ENCODE measurements around the gene FUT8.

The FUT8 gene

DNA sequence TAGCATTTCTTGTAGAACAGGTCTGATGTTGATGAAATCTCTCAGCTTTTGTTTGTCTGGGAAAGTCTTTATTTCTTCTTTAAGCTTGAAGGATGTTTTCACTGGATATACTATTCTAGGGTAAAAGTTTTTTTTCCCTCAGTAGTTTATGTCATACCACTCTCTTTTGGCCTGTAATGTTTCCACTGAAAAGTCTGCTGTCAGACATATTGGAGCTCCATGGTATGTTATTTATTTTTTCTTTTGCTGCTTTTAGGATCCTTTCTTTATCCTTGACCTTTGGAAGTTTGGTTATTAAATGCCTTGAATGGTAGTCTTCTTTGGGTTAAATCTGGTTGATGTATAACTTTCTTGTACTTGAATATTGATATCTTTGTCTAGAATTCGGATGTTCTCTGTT is 306.1 kb downstream of the FUT8 start:
- DNase-seq: no peak

DNA sequence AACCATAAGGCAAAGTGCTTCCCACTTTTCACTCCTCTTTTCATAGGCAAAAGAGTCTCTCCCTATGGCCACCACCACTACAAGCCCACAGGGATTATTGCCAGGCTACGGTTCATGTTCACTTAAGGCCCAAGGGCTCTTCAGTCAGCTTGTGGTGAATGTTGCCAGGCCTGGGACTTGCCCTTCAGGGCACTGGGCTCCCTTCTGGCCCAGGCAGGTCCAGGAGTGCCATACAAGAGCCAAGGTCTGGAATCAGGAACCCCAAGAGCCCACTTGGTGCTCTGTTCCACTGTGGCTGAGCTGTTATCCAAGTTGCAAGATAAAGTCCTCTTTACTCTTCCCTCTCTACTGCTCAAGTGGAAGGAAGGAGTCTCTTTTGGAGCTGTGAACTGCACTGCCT is 307.6 kb downstream of the FUT8 start:
- no peak for DNase-seq

DNA sequence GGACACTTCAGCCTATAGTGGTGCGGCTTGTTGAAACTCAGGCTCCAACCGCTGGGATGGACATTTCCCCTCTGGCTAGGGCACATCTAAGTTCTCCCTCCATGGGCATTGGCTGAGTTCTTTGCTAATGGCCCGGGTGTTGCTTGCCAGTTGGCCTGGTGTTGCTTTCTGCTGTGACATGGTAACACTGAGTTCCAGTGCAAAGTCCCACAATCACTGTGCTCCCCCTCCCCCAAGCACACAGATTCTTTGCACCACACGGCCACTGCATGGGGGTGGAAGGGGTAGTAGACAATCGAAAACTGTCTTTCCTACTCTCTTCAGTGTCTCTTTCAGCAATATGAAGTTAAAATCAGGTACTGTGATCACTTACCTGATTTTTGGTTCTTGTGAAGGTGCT is 308.2 kb downstream of the FUT8 start:
- DNase-seq: no peak

- DNase-seq: no peak
These were observed 310.8 kb downstream of the FUT8 start for GRCh38 chr14:65723348-65723747.

- DNase-seq: no peak
These were observed 316.1 kb downstream of the FUT8 start for GRCh38 chr14:65728604-65729003.

DNA sequence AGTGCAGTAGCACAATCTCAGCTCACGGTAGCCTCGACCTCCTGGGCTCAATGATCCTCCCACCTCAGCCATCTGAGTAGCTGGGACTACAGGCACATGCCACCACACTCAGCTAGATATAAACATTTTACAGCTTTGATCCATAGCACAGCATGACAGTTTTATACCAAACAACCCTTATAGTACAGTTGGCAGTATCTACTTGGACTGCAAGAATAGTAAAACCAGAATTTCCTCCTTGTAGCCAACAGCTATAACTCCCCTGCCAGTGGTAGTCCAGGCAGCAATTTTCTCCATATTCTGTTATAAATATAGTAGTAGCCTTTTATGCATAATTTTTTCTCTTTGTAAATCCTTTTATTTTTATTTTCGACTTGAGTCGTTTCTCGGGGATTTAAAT is 317.0 kb downstream of the FUT8 start:
- no peak for DNase-seq

DNA sequence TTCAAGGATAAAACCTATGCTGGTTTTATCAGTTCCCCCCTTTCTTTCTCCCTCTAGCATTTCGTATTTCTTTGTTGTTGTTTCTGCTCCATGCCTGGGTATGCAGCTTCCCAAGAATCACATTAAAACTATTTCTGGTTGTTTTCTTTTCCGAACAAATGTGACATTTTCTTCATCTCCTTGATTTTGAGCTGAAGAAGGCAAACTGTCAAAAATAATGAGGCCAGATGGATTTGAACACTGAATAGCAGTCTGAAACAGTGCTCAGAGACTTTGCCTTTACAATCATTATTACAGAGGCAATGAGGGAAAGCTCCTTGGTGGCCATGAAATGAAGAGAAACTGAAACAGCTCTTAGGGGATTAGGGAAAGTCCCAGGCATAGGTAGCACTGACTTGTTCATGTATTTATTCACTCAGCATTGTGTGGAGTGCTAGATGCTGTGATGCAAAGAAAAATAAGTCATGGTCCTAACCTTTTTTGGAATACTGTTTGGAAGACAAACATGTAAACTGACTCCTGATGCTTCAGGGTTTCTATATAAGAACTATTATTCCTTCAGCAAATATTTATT is 319.5 kb downstream of the FUT8 start:
- DNase-seq: no peak

DNA sequence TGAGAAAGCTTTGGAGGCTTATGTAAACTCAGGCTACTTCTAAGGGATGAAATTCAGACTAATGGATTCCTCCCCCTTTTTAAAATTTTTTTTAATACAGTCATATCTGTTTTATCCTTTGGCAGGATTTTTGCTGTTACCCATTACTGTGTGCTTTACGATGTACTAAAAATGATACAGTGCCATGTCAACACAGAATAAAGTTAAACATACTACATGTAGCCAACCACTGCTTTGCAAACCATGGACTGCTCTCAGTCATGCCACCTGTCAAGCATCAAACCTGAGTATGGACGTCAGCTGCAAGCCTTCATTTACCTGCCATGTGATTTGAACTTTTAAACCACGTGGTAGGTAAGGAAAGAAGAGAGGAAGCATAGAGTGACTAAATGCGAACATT is 325.8 kb downstream of the FUT8 start:
- no peak for DNase-seq

GRCh38 chr14:65745396-65746190 is 333.1 kb downstream of the FUT8 start:
- no peak for DNase-seq

GRCh38 chr14:65748796-65749195 is 336.3 kb downstream of the FUT8 start:
- no peak for DNase-seq

DNA sequence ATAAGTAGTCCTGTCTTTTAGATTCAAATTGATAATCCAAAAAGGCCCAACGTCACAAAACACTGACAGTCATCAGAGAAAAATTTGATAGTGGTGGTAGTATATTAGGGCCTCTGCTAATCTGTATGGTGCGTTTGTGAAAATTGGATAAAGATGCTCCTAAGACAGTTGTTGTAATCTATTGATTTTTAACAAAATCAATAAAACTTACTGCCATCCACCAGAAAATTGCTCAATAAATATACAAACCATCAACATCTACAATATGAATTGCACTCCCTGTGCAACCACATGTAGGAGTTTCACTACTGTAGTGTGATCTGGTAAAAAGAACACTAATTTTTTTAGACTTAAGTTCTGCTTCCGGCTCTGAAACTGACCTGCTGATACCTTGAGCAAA is 336.8 kb downstream of the FUT8 start:
- DNase-seq: no peak

DNA sequence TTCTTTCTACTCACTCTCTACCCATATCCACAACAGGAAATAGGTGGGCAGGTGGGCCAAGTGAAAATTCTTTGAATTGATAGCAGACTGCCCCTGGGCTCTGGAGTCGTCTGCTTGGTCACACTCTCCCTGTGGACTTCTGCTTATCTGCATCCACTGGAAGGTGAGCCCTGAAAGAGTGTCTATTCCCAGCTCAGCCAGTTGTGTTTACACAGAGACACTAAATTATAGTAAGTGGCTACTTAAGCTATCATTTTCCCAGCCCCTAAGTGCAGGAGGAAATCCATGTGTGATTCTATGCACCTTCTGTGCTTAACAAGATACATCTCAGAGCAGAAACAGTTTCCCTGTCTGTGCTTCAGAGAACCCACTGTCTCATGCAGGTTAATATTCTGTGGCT is 338.4 kb downstream of the FUT8 start:
- DNase-seq: peak; percentile 46

GRCh38 chr14:65751510-65751909 is 339.0 kb downstream of the FUT8 start:
- no peak for DNase-seq

DNA sequence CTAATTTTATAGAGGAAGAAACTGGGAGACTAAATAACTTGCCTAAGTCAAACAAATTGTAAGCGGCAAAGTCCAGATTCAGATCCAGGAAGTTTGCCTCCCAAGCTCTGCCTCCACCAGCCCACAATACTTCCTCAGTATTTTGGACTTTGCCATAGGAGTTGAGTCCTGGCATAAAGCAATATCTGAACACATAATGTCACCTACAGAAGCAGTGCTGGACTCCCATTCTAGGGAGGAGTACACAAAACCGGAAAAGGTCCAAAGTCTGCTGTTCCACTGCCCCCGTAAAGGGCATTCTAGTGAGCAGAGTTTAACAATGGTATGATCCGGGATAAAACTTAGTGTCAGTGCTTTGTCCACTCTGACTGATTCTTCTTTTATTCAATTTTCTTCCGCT is 340.5 kb downstream of the FUT8 start:
- no peak for DNase-seq

GRCh38 chr14:65755331-65755730 is 342.8 kb downstream of the FUT8 start:
- DNase-seq: no peak

GRCh38 chr14:65756880-65757279 is 344.4 kb downstream of the FUT8 start:
- no peak for DNase-seq

- DNase-seq: no peak
These were observed 356.6 kb downstream of the FUT8 start for GRCh38 chr14:65769151-65769550.

GRCh38 chr14:65770681-65771080 is 358.2 kb downstream of the FUT8 start:
- no peak for DNase-seq

DNA sequence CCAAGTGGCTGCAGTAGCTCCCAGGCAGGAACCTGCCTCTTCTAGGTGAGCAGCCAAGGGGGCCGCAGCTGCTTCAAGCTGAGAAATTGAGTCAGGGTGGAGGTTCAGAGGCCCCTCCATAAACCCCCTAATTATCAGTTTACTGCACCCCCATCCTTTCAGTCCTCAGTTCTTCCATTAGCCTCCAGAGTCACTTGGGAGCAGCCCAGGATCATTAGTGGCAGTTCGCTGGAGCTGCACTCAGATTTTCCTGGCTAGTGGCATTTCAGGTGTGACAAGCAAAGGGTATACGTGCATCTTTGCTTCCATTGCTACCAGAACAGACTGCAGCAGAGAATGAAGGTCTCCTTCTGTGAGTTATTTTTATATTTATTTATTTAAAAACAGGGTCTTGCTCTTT is 358.7 kb downstream of the FUT8 start:
- no peak for DNase-seq

GRCh38 chr14:65772466-65772865 is 359.9 kb downstream of the FUT8 start:
- no peak for DNase-seq

DNA sequence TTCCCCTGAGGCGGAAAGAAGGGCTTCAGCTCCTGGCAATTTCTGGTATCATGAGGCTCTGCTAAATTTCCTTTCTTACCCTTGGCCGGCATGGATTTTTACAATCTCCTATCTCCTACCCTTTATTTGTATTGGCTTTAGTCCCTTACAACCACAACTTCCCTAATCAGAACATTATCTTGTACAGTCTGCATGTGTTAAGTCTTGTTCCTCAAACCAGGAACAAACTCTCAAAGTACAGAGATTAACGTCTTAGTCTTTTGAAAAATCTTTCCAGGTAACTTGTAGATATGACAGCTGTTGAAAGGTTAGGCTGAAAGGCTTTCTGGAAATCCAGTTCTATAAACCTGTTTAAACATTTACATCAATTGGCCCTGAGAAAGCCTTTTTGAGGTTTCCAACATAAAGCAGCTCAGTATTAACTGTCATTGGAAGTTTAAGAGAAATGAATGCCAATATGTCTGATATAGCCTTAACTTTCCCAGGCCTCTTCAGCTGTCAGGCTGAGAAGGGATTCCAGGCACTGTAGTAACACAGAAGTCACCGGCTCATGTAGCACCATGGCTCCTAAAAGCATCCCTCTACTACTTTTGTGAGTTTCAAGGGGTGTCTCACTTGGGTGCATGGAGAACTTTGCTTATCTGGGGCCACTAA is 360.5 kb downstream of the FUT8 start:
- no peak for DNase-seq

DNA sequence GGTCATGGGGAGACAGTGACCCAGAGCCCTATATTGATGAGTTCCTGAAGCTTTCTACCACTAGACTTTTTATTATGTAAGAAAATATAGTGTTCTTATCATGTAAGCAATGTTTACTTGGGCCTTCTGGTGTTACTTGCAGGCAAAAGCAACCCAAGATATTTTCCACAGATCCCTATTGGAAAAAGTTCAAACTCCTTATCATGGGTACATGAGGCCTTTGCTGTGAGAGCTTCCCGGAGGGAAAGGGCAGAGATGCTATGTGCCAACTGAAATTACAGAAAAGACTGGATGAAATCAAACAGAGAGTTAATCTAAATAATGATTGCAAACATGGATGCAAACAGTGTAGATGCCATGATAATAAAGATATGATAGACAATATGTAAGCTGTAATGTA is 361.5 kb downstream of the FUT8 start:
- no peak for DNase-seq

DNA sequence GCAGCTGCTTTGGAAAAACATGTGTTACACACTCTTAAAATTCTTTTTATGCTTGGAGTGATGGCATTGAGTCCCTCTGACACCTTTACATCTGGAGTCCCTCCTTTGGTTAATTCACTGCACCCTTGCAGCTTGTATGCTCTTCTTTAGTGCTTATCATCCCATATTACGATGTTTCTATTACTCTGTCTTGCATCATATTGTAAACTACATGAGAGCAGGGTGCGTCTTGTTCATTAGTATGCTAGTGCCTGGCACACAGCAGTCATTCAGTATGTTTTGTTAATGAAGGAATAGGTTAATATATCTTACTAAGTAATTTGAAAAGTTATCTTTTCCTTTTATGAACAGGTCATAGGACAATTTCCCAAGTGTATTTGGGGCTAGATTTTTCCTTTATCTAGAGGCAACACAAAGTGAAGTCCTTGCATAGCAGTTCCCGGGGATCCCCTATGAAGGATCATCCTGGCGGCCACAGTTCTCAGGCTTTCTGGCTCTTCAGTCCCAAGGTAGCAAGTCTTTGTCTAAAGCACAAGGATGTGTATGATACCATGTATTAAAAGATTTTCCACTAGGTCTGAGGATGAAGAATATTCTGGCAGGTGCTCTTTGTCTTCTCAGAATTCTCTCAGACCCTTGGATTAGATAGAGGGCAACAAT is 363.8 kb downstream of the FUT8 start:
- DNase-seq: no peak

DNA sequence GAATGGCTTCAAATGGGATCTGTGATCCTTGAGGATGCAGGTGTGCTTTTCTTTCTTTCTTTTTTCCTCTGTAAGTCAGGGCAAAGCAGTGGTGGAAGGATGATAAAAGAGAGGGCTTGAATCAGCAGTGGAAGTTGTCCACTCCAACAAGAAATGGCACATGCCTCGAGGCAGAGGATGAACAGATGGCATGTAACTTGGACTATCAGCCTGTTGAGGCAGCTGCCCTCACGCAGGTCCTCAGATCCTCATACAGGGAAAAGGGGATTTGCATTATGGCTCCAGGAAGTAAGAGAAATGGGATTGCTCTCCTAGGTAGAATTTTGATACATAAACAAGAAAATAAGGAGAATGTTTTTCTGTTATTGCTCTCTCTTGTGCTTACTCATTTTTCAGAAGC is 368.0 kb downstream of the FUT8 start:
- DNase-seq: no peak
